ENCODE measurements around the gene DPP4.
"Not testable (repeated sequence)": the region's sequence is repeated elsewhere in the genome, so short reads cannot be mapped to it uniquely, and the experiment has no call there.

Gene DPP4

GRCh38 chr2:162057426-162057825, 16.6 kb downstream of the DPP4 start:
- no peak for DNase-seq

DNA sequence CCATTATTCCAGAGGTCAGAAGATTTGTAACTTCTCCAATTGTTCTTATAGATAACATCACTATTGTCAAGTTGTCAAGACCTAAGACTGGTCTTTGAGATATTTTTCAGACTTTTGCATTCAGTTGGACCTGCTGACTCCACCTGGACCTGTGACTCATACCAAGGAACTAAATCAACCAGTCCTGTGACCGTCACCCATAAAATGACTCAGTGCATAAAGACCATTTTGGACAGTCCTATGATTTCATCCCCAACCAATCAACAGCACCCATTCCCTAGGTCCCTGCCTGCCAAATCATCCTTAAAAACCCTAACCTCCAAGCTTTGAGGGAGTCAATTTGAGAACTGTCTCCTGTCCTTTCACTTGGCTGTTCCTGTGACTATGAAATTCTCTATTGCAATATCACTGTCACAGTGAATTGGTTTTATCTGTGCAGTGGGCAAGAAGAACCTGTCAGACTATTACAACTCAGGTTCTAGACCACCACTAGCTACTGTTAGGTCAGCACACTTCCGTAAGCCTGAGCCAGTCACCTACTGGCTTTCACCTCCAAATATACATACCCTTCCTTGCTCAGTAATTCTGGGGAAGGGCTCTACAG, 17.1 kb downstream of the DPP4 start:
- no peak for DNase-seq

DNA sequence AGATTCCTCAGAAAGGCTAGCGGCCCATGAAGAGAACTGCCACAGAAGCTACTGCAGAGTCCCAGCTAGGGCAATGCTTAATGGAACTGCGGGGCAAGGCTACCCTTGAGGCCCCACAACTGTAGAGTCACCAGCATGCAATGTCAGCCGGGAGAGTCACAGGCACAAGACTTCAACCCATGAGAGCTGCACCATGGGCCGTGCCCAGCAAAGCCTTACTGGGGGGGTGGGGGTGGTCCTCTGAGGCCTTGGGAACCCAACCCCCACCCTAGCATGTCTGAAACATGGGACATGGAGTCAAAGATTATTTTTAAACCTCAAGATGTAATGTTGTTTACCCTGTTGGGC, 20.2 kb downstream of the DPP4 start:
- no peak for DNase-seq

DNA sequence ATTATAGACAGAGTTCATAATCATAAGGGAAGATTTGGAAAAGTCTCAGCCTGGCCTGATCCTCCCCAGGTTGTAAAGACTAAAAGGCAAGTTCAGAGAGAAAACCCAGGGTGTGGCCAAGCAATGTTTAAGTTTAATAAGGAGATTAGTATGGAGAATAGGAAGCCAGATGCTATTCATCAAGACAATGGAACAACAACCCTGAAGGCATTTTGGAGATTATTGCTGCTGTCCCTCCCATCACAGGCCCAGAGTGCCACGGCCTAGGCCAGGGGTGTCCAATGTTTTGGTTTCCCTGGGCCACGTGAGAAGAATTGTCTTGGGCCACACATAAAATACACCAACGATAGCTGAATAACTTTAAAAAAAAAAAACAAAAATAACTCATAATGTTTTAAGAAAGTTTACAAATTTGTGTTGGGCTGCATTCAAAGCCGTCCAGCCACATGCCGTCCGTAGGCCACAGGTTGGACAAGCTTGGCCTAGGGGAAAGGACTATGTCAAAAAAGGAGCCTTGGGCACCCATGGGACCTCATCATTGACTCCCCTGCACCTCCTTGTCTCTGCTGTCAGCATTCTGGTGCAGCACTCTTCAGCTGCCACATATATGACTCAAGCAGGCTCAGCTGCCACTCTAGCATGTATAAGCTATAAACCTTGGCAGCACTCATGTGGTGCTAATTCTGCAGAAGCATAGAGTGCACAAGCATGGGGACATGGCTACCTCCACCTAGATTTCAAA, 20.8 kb downstream of the DPP4 start:
- no peak for DNase-seq

- no peak for DNase-seq
Observed at GRCh38 chr2:162050513-162050961, 23.5 kb downstream of the DPP4 start.

DNA sequence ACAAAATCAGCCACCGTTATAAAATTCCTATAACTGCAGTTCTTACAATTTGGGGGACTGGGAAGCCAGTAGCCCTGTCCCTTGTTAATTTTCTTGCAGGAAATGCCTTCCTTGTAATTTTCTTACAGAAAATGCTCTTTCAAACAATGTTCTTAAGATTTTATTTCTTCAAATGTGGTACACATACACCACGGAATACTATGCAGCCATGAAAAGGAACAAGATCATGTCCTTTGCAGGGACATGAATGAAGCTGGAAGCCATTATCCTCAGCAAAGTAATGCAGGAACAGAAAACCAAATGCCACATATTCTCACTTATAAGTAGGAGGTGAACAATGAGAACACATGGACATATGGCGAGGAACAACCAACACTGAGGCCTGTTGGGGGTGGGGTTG, 24.9 kb downstream of the DPP4 start:
- DNase-seq: not testable (repeated sequence)

- DNase-seq: no peak
Observed at GRCh38 chr2:162044586-162044985, 29.4 kb downstream of the DPP4 start.

DNA sequence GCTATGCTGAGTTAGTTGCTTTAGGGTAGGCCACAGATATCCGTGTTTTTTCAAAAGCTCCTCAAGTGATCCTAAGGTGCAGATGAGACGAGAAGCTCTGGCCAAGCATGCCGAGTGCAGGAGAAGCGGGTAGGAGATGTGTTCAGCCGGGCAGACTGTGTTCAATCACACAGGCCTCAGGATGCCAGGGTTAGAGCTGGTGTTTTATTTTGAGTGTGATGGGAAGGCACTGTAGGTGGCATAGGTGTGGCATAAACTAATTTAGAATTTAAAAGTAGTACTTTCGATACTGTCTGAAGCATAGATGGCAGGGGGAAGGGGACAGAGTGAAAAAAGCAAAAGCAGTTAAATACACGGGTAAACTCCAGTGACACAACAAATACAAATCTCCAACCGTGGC, 30.9 kb downstream of the DPP4 start:
- DNase-seq: no peak

DNA sequence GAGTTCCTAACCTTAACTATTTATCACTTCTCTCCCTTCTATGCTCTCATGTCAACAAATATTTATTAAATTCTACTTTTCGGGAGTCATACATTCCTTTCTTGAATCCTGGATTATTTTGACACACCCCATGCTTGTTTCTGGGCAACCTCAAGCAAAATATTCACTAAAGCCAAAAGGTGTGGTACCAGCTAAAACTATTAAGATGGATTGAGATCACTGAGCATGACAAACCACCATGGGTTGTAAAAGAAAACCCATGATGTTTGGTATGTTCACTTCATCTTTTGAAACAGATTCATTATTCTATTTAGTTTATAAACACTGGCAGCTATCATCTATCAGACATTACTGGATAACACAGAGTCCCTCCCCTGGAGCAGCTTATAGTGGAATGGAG, 32.5 kb downstream of the DPP4 start:
- no peak for DNase-seq

- no peak for DNase-seq
Observed at GRCh38 chr2:162038725-162039124, 35.3 kb downstream of the DPP4 start.

DNA sequence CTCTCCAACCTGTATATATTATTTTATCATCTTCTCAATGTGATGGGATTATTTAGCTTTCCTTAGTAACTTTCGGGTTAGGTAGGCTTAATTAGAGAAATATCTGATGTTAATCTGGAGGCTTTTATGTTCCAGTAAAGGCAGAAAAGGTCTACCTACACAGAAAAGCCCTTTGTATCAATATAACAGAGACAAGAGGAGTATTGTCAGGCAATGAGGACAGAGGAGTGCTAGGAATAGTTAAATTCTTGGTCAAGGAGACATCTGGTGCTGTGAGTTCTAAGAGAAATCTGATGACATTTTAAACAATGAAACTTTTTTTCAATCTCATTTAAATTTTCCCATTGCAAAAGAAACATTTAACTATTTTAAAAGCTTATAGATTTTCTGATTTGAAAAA, 36.1 kb downstream of the DPP4 start:
- DNase-seq: no peak

DNA sequence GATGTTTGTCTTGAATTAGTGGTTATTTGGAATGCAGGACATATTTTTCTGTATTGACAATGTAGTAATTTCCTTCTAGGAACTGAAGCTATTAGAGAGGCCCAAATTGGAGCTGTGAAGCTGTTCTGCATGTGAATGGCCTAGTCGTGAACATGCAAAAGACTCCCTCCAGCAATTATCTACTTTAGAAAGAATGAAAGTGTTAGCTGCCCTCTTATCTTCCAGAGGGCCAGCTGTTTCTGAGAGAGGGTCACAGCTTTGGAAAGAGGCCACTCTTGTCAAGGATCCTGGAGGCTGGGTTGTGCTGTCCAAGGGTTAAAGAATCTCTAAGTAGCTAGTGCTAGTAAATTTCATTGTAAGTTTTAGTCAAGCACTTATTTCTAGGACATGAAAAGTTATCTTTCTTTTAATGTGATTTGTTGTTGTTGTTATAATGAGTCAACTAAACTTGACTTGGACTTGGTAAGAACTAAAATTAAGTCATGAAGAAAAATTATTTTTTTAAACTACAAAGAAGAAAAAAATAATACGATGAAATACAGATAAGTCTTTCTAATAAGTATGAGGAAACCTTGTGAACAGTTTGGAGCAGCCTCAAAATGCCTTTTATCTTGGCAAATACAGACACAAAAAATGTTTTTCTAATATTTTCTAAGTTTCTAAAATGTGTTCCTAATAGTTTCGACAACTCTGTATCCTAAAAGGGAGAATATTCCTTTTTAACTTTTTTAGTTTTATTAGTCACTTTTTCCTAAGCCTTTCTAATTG, 36.8 kb downstream of the DPP4 start:
- DNase-seq: no peak

DNA sequence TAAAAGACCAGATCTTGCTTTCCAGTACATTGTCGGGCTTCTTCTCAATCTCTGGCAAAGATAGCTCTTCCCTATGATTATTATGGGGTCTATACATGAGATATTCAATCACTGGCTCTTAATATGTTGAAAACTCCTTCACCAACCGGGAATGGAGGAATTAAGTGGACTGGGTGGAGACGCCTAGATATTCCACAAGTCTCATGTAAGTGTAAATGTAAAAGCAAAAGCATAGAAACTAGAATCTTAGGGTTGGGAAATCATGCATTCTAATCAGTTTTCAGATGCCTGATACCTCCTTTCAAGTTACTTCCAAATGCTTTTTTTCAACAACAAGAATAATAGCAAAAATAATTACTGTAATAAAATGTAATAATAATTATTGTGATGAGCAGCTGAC, 38.0 kb downstream of the DPP4 start:
- no peak for DNase-seq

DNA sequence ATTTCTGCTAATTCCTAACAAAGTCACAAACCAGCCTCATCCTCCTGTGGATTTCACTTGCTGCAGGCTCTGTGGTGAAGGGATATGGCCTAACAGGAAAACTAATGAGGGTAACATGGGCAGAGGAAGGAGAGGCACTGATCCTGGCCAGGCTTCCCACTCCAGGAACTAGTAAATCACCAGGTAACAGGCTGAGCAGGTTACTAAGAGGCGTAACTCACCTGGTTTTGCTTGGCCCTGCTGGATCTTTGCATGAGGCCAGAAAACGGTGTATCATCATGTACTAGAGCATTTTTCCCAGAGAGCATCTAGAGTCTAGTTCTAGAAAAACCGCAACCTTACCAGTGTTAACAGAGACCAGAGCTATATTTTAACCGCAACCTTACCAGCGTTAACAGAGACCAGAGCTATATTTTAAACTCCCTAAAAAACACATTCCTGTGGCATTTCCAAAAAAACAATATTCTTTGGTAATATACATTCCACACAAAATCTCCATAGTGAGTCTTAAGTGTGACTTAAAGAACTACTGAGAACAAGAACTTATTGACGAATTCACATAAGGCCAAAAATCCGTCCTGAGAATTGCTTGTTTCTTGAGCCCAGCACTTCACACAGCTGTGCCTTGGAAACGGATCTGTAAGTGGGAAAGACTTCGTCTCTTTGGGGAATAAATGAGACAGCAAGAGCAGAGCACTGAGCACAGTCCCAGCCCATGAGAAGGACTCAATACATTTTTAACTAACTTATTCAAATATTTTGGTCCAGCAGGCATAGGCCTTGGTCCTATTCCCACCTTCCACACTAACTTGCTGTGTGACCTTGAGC, 43.4 kb downstream of the DPP4 start:
- DNase-seq: no peak

DNA sequence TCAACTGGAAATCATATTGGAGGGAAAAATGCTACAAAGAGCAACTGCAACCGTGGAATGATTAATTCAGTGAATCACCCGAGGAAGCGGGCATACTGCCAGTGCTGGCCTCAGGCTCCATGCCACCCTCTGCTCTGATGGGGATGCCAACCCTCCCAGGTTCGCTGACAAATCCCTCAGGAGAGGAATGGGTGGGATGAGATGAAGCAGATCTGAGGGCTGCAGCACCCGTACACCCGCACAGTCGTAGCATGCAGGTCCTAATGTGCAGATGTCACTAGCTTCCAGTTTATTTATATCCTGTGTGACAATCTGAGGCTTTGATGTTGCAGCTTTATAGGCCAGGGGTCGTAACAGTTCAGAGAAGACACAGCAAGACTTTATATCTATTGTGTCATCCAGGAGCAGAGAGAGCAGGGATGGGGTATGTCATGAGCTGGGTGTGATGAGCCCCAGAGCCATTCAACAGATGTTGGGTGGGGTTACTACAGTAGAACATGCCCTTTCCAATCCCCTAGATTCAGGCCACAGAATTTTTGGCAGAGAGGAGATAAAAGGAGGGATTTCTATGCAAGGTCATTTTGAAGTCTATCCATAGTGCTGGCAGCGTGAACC, 44.6 kb downstream of the DPP4 start:
- DNase-seq: no peak

DNA sequence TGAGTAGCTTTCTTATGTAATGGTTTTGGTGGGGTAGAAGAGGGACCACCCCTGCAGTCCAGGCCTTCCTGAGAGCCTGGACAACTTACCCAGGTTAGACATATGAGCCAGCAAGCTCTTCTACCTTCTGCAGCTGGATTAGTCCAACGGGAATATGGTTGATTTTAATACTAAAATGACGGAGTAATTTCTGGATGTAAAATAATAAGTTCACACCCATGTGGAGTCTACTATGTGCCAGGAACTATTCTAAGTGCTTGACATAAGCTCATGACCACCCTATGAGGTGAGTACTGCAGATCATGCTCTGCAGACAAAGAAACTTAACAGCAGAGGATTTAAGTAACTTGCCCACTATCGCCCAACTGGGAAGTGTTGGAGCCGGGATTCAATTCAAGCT, 45.5 kb downstream of the DPP4 start:
- no peak for DNase-seq

- no peak for DNase-seq
Observed at GRCh38 chr2:162025121-162025911, 48.7 kb downstream of the DPP4 start.

GRCh38 chr2:162022290-162022945, 51.6 kb downstream of the DPP4 start:
- DNase-seq: no peak

- DNase-seq: no peak
Observed at GRCh38 chr2:162021516-162022058, 52.4 kb downstream of the DPP4 start.

DNA sequence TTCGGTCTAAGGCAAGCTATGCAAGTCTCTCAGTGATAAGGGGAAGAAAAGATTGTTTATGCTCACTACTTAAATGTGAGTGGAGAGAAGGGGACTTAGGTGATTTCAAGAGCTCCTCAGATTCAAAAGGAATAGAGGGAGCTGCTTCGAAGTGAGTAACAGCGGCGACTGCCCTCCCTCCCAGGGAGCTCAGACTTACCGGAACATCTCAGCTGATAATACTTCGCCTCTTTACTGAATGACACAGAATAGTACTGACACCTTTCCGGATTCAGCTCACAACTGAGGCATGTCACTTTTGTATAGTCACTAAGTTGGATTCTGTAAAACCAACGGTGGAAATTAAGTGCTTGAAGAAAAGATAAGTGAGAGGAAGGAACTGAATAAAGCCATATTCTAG, 55.5 kb downstream of the DPP4 start:
- no peak for DNase-seq

- no peak for DNase-seq
Observed at GRCh38 chr2:162017233-162017632, 56.8 kb downstream of the DPP4 start.
